ENCODE measurements around the gene MAPK8IP3.

- no peak for TF ChIP-seq CTCF (IDR thresholded peaks at IDR 0.05; ENCODE audit: low read length)
- no peak for TF ChIP-seq EZH2phosphoT487 (IDR thresholded peaks at IDR 0.05; ENCODE audit: low read length)
- TF ChIP-seq EZH2 (optimal IDR thresholded peaks at IDR 0.05; ENCODE audit: low read depth, low read length): no peak
Observed at GRCh38 chr16:1768061-1768766, 62.2 kb downstream of the MAPK8IP3 start.
